ENCODE measurements around the gene POLR2A. TPM values are rescaled to one million over a fixed set of nuclear protein-coding genes. Genes with fewer than 3 reads are reported as not detected.
A peak's percentile ranks its signal among the peaks of the same experiment; 100 is the strongest.

Gene POLR2A
- total and polyA plus RNA-seq, 2 of the 13 experiments (the other 11 are each of a cell fraction or from before 2014, with no cell fraction given) = 17.8 to 18.3 TPM

DNA sequence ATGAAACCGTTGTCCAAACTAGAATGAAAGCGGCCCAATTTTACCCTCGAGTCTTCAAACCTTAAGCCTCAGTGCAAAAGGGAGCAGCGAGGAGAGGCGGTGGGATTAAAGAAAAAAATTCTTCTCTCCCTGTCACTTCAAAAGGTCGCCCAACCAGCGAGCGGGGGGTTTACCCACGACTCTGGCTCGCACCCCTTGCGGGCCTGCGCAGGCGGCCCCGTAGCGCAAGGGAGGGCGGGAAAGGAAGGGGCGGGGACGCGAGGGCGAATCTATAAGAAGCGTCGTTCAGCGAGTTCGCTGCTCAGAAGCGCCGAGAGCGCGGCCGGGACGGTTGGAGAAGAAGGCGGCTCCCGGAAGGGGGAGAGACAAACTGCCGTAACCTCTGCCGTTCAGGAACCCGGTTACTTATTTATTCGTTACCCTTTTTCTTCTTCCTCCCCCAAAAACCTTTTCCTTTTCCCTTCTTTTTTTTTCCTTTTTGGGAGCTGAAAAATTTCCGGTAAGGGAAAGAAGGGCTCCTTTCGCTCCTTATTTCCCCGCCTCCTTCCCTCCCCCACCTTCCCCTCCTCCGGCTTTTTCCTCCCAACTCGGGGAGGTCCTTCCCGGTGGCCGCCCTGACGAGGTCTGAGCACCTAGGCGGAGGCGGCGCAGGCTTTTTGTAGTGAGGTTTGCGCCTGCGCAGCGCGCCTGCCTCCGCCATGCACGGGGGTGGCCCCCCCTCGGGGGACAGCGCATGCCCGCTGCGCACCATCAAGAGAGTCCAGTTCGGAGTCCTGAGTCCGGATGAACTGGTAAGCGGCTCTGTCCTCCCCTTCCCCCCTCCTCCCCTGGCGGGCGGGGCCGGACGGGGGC, at the start of gene POLR2A (continued):
- TF ChIP-seq, protein P1, sequence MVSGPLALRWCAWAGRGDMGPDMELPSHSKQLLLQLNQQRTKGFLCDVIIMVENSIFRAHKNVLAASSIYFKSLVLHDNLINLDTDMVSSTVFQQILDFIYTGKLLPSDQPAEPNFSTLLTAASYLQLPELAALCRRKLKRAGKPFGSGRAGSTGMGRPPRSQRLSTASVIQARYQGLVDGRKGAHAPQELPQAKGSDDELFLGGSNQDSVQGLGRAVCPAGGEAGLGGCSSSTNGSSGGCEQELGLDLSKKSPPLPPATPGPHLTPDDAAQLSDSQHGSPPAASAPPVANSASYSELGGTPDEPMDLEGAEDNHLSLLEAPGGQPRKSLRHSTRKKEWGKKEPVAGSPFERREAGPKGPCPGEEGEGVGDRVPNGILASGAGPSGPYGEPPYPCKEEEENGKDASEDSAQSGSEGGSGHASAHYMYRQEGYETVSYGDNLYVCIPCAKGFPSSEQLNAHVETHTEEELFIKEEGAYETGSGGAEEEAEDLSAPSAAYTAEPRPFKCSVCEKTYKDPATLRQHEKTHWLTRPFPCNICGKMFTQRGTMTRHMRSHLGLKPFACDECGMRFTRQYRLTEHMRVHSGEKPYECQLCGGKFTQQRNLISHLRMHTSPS (CRISPR knock-in tag; IDR thresholded peaks at IDR 0.05; ENCODE audit: low read depth) = no peak; the same call in 1 of the 2 replicates
- TF ChIP-seq GTF2F1 (IDR thresholded peaks at IDR 0.05; ENCODE audit: low read length) (peak; percentile 89), ZNF644 (CRISPR knock-in tag; IDR thresholded peaks at IDR 0.05; ENCODE audit: low read depth) (no peak), CHD4 (IDR thresholded peaks at IDR 0.05; ENCODE audit: borderline replicate concordance, low read length) (no peak), REL (CRISPR knock-in tag; conservative IDR thresholded peaks at IDR 0.05) (peak; percentile 72), AGO1 (IDR thresholded peaks at IDR 0.05; ENCODE audit: low read depth, low read length, poor library complexity, severe bottlenecking) (no peak), ZNF83 (CRISPR knock-in tag; IDR thresholded peaks at IDR 0.05; ENCODE audit: borderline replicate concordance) (no peak; the same call in 1 of the 2 replicates), ZBTB7B (CRISPR knock-in tag; IDR thresholded peaks at IDR 0.05) (no peak; the same call in none of the 2 replicates), MXD4 (CRISPR knock-in tag; IDR thresholded peaks at IDR 0.05) (peak; percentile 20), ERF (CRISPR knock-in tag; IDR thresholded peaks at IDR 0.05) (peak; percentile 68; the same call in 1 of the 2 replicates), MATR3 (CRISPR knock-in tag; IDR thresholded peaks at IDR 0.05) (no peak), IKZF1 (IDR thresholded peaks at IDR 0.05) (no peak), RELA (CRISPR knock-in tag; IDR thresholded peaks at IDR 0.05) (no peak), ZNF616 (CRISPR knock-in tag; IDR thresholded peaks at IDR 0.05; ENCODE audit: low read depth) (peak; percentile 61; the same call in 1 of the 2 replicates), ZNF335 (CRISPR knock-in tag; IDR thresholded peaks at IDR 0.05) (0 out of 2 replicates have a peak, but pooled peaks have one; percentile 21), ZNF674 (CRISPR knock-in tag; IDR thresholded peaks at IDR 0.05; ENCODE audit: low read depth) (no peak; the same call in 1 of the 2 replicates)
- TF ChIP-seq, protein P2, sequence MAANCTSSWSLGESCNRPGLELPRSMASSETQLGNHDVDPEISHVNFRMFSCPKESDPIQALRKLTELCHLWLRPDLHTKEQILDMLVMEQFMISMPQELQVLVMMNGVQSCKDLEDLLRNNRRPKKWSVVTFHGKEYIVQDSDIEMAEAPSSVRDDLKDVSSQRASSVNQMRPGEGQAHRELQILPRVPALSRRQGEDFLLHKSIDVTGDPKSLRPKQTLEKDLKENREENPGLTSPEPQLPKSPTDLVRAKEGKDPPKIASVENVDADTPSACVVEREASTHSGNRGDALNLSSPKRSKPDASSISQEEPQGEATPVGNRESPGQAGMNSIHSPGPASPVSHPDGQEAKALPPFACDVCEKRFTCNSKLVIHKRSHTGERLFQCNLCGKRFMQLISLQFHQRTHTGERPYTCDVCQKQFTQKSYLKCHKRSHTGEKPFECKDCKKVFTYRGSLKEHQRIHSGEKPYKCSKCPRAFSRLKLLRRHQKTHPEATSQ (CRISPR knock-in tag; IDR thresholded peaks at IDR 0.05; ENCODE audit: borderline replicate concordance) = no peak
- TF ChIP-seq, protein P3, sequence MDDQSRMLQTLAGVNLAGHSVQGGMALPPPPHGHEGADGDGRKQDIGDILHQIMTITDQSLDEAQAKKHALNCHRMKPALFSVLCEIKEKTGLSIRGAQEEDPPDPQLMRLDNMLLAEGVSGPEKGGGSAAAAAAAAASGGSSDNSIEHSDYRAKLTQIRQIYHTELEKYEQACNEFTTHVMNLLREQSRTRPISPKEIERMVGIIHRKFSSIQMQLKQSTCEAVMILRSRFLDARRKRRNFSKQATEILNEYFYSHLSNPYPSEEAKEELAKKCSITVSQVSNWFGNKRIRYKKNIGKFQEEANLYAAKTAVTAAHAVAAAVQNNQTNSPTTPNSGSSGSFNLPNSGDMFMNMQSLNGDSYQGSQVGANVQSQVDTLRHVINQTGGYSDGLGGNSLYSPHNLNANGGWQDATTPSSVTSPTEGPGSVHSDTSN (CRISPR knock-in tag; IDR thresholded peaks at IDR 0.05; ENCODE audit: borderline replicate concordance) = no peak; the same call in 1 of the 2 replicates
- TF ChIP-seq, protein P4, sequence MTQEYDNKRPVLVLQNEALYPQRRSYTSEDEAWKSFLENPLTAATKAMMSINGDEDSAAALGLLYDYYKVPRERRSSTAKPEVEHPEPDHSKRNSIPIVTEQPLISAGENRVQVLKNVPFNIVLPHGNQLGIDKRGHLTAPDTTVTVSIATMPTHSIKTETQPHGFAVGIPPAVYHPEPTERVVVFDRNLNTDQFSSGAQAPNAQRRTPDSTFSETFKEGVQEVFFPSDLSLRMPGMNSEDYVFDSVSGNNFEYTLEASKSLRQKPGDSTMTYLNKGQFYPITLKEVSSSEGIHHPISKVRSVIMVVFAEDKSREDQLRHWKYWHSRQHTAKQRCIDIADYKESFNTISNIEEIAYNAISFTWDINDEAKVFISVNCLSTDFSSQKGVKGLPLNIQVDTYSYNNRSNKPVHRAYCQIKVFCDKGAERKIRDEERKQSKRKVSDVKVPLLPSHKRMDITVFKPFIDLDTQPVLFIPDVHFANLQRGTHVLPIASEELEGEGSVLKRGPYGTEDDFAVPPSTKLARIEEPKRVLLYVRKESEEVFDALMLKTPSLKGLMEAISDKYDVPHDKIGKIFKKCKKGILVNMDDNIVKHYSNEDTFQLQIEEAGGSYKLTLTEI (CRISPR knock-in tag; conservative IDR thresholded peaks at IDR 0.05) = no peak
- TF ChIP-seq, protein P5, sequence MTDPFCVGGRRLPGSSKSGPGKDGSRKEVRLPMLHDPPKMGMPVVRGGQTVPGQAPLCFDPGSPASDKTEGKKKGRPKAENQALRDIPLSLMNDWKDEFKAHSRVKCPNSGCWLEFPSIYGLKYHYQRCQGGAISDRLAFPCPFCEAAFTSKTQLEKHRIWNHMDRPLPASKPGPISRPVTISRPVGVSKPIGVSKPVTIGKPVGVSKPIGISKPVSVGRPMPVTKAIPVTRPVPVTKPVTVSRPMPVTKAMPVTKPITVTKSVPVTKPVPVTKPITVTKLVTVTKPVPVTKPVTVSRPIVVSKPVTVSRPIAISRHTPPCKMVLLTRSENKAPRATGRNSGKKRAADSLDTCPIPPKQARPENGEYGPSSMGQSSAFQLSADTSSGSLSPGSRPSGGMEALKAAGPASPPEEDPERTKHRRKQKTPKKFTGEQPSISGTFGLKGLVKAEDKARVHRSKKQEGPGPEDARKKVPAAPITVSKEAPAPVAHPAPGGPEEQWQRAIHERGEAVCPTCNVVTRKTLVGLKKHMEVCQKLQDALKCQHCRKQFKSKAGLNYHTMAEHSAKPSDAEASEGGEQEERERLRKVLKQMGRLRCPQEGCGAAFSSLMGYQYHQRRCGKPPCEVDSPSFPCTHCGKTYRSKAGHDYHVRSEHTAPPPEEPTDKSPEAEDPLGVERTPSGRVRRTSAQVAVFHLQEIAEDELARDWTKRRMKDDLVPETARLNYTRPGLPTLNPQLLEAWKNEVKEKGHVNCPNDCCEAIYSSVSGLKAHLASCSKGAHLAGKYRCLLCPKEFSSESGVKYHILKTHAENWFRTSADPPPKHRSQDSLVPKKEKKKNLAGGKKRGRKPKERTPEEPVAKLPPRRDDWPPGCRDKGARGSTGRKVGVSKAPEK (CRISPR knock-in tag; IDR thresholded peaks at IDR 0.05; ENCODE audit: borderline replicate concordance) = no peak

Measured in HepG2 (cell line).